Liver (tissue), 9 donors: ENCODE data around the gene JAG2. TPM values are rescaled to one million over a fixed set of nuclear protein-coding genes. Genes with fewer than 3 reads are reported as not detected.

Source experiments
- DNase-seq: peaks from one replicate; pipeline ENCODE4 v3.0.0-alpha.2; 2017; ENCODE audit warnings: low spot score
- H3K27ac ChIP-seq, 2 donors: one replicate each; pipeline ENCODE4 v1.7.0; 2013; ENCODE audit warnings: inconsistent platforms in 2 of 2, low read length in 2 of 2, control low read depth in 1 of 2, low read depth in 1 of 2, mild to moderate bottlenecking in 1 of 2
- H3K27me3 ChIP-seq, 4 donors: one replicate each; pipeline versions ENCODE4 v1.6.1 to v1.7.0; 2013; ENCODE audit warnings: low read length in 3 of 4, inconsistent platforms in 1 of 4, mild to moderate bottlenecking in 1 of 4, moderate library complexity in 1 of 4; ENCODE audit not compliant: control insufficient read depth in 4 of 4, insufficient read depth in 4 of 4
- H3K36me3 ChIP-seq, 4 donors: one replicate each; pipeline versions ENCODE4 v1.6.1 to v1.7.0; 2013; ENCODE audit warnings: low read length in 3 of 4, mild to moderate bottlenecking in 3 of 4, low read depth in 1 of 4, moderate library complexity in 1 of 4; ENCODE audit not compliant: control insufficient read depth in 4 of 4, insufficient read depth in 3 of 4
- H3K4me1 ChIP-seq, 4 donors: one replicate each; pipeline versions ENCODE4 v1.6.1 to v1.7.0; 2013; ENCODE audit warnings: low read length in 3 of 4, mild to moderate bottlenecking in 3 of 4, moderate library complexity in 1 of 4; ENCODE audit not compliant: control insufficient read depth in 4 of 4, insufficient read depth in 4 of 4
- H3K4me3 ChIP-seq, 3 donors: one replicate each; pipeline versions ENCODE4 v1.6.1 to v1.7.0; 2013; ENCODE audit warnings: low read length in 3 of 3, control low read depth in 1 of 3, low read depth in 1 of 3, mild to moderate bottlenecking in 1 of 3
- H3K9ac ChIP-seq, 2 donors: one replicate each; pipeline ENCODE4 v1.7.0; 2013; ENCODE audit warnings: low read length in 2 of 2, mild to moderate bottlenecking in 2 of 2, moderate library complexity in 2 of 2, control low read depth in 1 of 2, low read depth in 1 of 2
- H3K9me3 ChIP-seq, 4 donors: one replicate each; pipeline versions ENCODE4 v1.6.1 to v1.7.0; 2013; ENCODE audit warnings: low read length in 3 of 4; ENCODE audit not compliant: control insufficient read depth in 4 of 4
- ATF3 ChIP-seq: IDR thresholded peaks from 2 replicates; pipeline ENCODE4 v1.6.1; 2016; ENCODE audit warnings: antibody characterized with exemption
- CTCF ChIP-seq: fragments of 150-350 bp; IDR thresholded peaks from 2 replicates; pipeline ENCODE4 v1.5.1; 2017; ENCODE audit warnings: improper control_type of control experiment, low read depth, low read length; ENCODE audit not compliant: missing input control
- EGR1 ChIP-seq, 2 donors: IDR thresholded peaks; 2 replicates each; pipeline ENCODE4 v1.6.1; 2016 to 2018; ENCODE audit warnings: antibody characterized with exemption in 2 of 2, low read depth in 2 of 2
- FOXA1 ChIP-seq: IDR thresholded peaks from 2 replicates; pipeline ENCODE4 v1.6.1; 2016; ENCODE audit warnings: antibody characterized with exemption
- FOXA2 ChIP-seq: IDR thresholded peaks from 2 replicates; pipeline ENCODE4 v1.6.1; 2016; ENCODE audit warnings: antibody characterized with exemption
- GABPA ChIP-seq, 2 donors: IDR thresholded peaks in 1 of 2; conservative IDR thresholded peaks in 1 of 2; 2 replicates each; pipeline ENCODE4 v1.6.1; 2016; ENCODE audit warnings: antibody characterized with exemption in 2 of 2, mild to moderate bottlenecking in 1 of 2, moderate library complexity in 1 of 2
- HNF4A ChIP-seq, 2 donors: conservative IDR thresholded peaks; 2 replicates each; pipeline ENCODE4 v1.6.1; 2016; ENCODE audit warnings: antibody characterized with exemption in 2 of 2, mild to moderate bottlenecking in 2 of 2
- HNF4G ChIP-seq: IDR thresholded peaks from 2 replicates; pipeline ENCODE4 v1.6.1; 2016; ENCODE audit warnings: antibody characterized with exemption
- MAX ChIP-seq: IDR thresholded peaks from 2 replicates; pipeline ENCODE4 v1.6.1; 2016; ENCODE audit warnings: antibody characterized with exemption
- NR2F2 ChIP-seq: IDR thresholded peaks from 2 replicates; pipeline ENCODE4 v1.6.1; 2016; ENCODE audit warnings: antibody characterized with exemption
- REST ChIP-seq: IDR thresholded peaks from 2 replicates; pipeline ENCODE4 v1.6.1; 2016; ENCODE audit warnings: antibody characterized with exemption, mild to moderate bottlenecking
- RXRA ChIP-seq, 2 donors: IDR thresholded peaks; 2 replicates each; pipeline ENCODE4 v1.6.1; 2017 to 2018; ENCODE audit warnings: antibody characterized with exemption in 2 of 2, mild to moderate bottlenecking in 1 of 2
- SP1 ChIP-seq: IDR thresholded peaks from 2 replicates; pipeline ENCODE4 v1.6.1; 2018; ENCODE audit warnings: antibody characterized with exemption, mild to moderate bottlenecking
- TAF1 ChIP-seq: conservative IDR thresholded peaks from 2 replicates; pipeline ENCODE4 v1.6.1; 2016; ENCODE audit warnings: antibody characterized with exemption, mild to moderate bottlenecking
- YY1 ChIP-seq: IDR thresholded peaks from 2 replicates; pipeline ENCODE4 v1.6.1; 2016; ENCODE audit warnings: antibody characterized with exemption, mild to moderate bottlenecking
- ZBTB33 ChIP-seq: IDR thresholded peaks from 2 replicates; pipeline ENCODE4 v1.6.1; 2016; ENCODE audit warnings: antibody characterized with exemption
- WGBS: extraction: QIAGEN DNeasy Blood & Tissue Kit; methylation state at CpG from one replicate; pipeline ENCODE4 v1.1.7; 2013; 5-methylcytosine and 5-hydroxymethylcytosine counted together
- polyA plus RNA-seq, 2 donors: library from polyadenylated mRNA; stranded (reverse) in 1 of 2; unstranded in 1 of 2; fragments of 200-250 nt in 1 of 2; fragments of >200 nt in 1 of 2; fragmentation: Nextera tagmentation in 1 of 2; extraction: Ambion mirVana in 1 of 2; gene quantifications; one replicate each; pipeline versions ENCODE4 v1.2.1 to v1.2.3, GENCODE V29; 2013 to 2015
- total RNA-seq, 2 donors: library from RNA; depleted of rRNA; stranded (reverse); fragments of >200 nt; gene quantifications; one replicate each; pipeline ENCODE4 v1.2.3, GENCODE V29; 2014
- donor health status: healthy.
- donor health status: healthy.
- donor health status: healthy.
- donor health status: healthy.
- donor health status: healthy.

The JAG2 gene
- total and polyA plus RNA-seq, 4 donors: 0.24 to 1.0 (median 0.54) TPM

GRCh38 chr14:105144026-105144665 lies 24.4 kb downstream of the JAG2 start:
- WGBS: 94% methylated on average over 16 of the region's 16 CpGs

GRCh38 chr14:105143451-105144025 lies 25.0 kb downstream of the JAG2 start:
- Histone ChIP-seq H3K4me1 (no peaks in the 10 kb centered on the region), H3K27me3 (no peaks in the 10 kb centered on the region), H3K9ac (no peak overlapping the region), H3K36me3 (no peaks in the 10 kb centered on the region), H3K27ac (no peak overlapping the region), H3K9me3 (peaks cover 0 to 10% (median 3%) of the 10 kb centered on the region in 4 donors), H3K4me3 (no peak overlapping the region)
- 95% methylated on average over 27 of the region's 27 CpGs for WGBS
- DNase-seq: no peak
- TF ChIP-seq GABPA (IDR thresholded peaks at IDR 0.05 in 1 of 2, conservative IDR thresholded peaks at IDR 0.05 in 1 of 2): no peak
- TF ChIP-seq TAF1: no peak
- no peak for TF ChIP-seq NR2F2
- TF ChIP-seq HNF4A (conservative IDR thresholded peaks at IDR 0.05): no peak
- TF ChIP-seq YY1: no peak
- no peak for TF ChIP-seq FOXA2
- no peak for TF ChIP-seq REST
- TF ChIP-seq HNF4G: no peak
- TF ChIP-seq ATF3: no peak
- no peak for TF ChIP-seq RXRA (IDR thresholded peaks at IDR 0.05)
- no peak for TF ChIP-seq SP1
- no peak for TF ChIP-seq EGR1 (IDR thresholded peaks at IDR 0.05; ENCODE audit: low read depth in 2 of 2)
- no peak for TF ChIP-seq MAX
- no peak for TF ChIP-seq ZBTB33
- TF ChIP-seq CTCF: no peak
- TF ChIP-seq FOXA1: no peak

More at GRCh38 chr14:105144026-105144665, 24.4 kb downstream of the JAG2 start:
- Histone ChIP-seq H3K9ac (no peak overlapping the region), H3K4me3 (no peak overlapping the region), H3K9me3 (peaks cover 0 to 10% (median 3%) of the 10 kb centered on the region in 4 donors), H3K4me1 (no peaks in the 10 kb centered on the region), H3K36me3 (no peaks in the 10 kb centered on the region), H3K27me3 (no peaks in the 10 kb centered on the region), H3K27ac (no peak overlapping the region)
- DNase-seq: no peak
- no peak for TF ChIP-seq ATF3
- TF ChIP-seq HNF4A (conservative IDR thresholded peaks at IDR 0.05): no peak
- no peak for TF ChIP-seq YY1
- TF ChIP-seq TAF1: no peak
- TF ChIP-seq HNF4G: no peak
- TF ChIP-seq CTCF: no peak
- no peak for TF ChIP-seq FOXA2
